Measurements from ENCODE around the gene CCDC178.

CCDC178 gene

GRCh38 chr18:32909798-32910561 lies 530.5 kb downstream of the CCDC178 start:
- peak; percentile 60 to 62 for DNase-seq

DNA sequence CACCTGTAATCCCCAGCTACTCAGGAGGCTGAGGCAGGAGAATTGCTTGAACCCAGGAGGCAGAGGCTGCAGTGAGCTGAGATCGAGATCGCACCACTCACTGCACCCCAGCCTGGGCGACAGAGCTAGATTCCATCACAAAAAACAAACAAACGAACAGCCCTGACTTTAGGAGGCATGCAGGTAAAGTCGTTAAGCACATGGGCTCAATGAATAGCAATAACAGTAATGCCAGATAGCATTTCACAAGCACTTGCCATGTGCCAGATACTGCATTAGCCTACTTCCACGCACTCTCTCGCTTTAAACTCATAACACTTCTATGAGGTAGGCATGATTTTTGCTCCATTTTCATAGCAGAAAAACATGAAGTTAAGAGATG lies 532.1 kb downstream of the CCDC178 start:
- DNase-seq, result no peak

- DNase-seq, result no peak
Measured at GRCh38 chr18:32907648-32908423, 532.7 kb downstream of the CCDC178 start.

- DNase-seq, result no peak
Measured at GRCh38 chr18:32907311-32907585, 533.3 kb downstream of the CCDC178 start.

- DNase-seq, result peak in 1 of 2 experiments; percentile 4
Measured at GRCh38 chr18:32906506-32907310, 533.8 kb downstream of the CCDC178 start.

DNA sequence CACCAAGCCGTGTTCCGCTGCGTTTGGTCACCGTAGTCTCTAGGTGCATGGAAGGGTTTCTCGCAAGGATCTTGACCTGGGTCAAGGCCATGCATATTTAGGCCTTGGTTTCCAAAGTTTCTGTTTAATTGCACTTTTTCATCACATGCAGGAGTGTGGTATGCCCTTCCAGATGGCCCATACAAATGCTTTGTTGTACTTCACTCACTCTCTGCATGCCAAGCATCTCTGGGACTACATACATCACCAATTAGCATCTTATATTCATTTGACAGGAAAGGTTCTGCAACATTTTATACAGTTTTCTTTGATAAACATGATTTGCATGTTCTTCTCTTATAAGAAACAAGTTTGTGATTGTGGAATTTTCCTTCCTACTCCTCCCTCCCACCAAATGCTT lies 534.9 kb downstream of the CCDC178 start:
- no peak for DNase-seq

- DNase-seq, result no peak
Measured at GRCh38 chr18:32902568-32903330, 537.8 kb downstream of the CCDC178 start.

DNA sequence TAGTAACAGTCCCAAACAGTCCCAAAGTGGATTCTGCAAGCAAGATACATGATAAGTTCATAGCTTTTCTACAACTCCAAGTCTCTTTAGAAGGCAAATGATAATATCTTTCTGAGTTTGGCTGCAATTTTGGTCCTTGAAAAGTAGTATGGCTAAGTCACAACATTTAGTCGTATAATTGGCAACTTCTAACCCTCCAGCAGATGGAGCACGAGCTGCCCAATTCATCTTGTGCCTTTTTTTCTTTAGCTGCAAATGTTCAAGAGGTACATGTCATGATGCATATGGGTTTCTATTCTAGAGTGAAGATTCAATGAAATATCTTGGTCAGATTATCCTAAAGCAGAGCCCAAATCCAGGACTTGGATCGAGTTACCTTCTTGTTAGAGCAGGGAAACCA lies 540.7 kb downstream of the CCDC178 start:
- no peak for DNase-seq

DNA sequence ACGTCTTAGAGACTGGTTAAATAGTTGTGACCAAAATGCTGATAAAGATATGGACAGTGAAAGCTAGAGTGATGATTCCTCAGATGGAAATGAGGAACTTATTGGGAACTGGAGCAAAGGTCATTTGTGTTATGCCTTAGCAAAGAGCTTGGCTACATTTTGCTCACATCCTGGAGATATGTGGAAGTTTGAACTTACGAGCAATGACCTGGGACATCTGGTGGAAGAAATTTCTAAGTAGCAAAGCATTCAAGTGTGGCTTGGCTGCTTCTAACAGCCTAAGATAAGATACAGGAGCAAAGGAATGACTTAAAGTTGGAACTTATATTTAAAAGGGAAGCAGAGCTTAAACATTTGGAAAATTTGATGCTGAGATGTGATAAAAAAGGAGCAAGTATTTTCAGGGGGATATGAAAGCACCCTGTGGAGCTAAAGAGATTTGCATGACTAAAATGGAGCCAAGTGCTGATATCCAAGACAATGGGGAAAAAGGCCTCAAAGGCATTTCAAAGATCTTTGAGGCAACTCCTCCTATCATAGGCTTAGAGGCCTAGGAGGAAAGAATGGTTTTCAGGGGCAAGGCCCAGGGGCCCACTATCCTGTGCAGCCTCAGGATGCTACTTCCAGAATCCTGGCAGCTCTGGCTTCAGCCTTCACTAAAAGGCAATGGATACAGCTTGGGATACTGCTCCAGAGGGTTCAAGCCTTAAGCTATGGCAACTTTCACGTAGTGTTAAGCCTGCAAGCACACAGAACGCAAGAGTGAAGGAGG lies 543.6 kb downstream of the CCDC178 start:
- DNase-seq, result no peak

- peak; percentile 2 to 25 for DNase-seq
Measured at GRCh38 chr18:32893915-32894314, 546.6 kb downstream of the CCDC178 start.

GRCh38 chr18:32891797-32892196 lies 548.7 kb downstream of the CCDC178 start:
- DNase-seq, result no peak

DNA sequence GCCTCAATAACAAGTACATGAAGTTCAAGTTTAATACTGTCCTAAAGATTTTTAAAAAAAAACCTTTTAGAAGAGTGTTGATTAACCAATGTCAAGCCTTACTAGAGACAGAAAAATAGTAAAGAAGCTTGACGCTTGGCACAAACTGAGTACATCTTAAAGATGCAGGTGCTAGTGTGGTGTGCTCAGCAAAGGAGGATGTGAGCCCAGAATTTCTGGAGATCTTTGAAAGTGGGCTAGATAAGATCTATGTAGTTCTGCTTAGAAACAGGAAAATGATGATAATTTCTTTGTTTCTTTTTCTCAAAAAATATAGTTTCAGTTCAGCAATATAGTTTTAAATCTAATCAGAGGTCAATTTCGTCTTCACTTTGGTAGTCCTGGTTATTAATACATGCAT lies 549.4 kb downstream of the CCDC178 start:
- no peak for DNase-seq

- DNase-seq, result no peak
Measured at GRCh38 chr18:32889615-32890593, 550.6 kb downstream of the CCDC178 start.

- no peak for DNase-seq
Measured at GRCh38 chr18:32888306-32888705, 552.2 kb downstream of the CCDC178 start.

Measured in Kasumi-1 (cell line).